NCI-H1417 (cell line): ENCODE data around the gene SSBP3.
"Not testable (repeated sequence)": the region's sequence is repeated elsewhere in the genome, so short reads cannot be mapped to it uniquely, and the experiment has no call there.

ENCODE experiments used
- DNase-seq, 3 experiments: peaks; one replicate each; lab custom pipeline; 2025; lab: John Stamatoyannopoulos, UW

Gene SSBP3

GRCh38 chr1:54221113-54221834 lies 184.9 kb downstream of the SSBP3 start:
- no peak for DNase-seq

GRCh38 chr1:54220004-54220811 lies 186.0 kb downstream of the SSBP3 start:
- DNase-seq: no peak

- no peak for DNase-seq
Measured at GRCh38 chr1:54219688-54220003, 186.5 kb downstream of the SSBP3 start.

GRCh38 chr1:54218883-54219687 lies 187.1 kb downstream of the SSBP3 start:
- DNase-seq: no peak

GRCh38 chr1:54215523-54215922 lies 190.7 kb downstream of the SSBP3 start:
- DNase-seq: no peak

GRCh38 chr1:54212872-54213271 lies 193.3 kb downstream of the SSBP3 start:
- no peak for DNase-seq

GRCh38 chr1:54207896-54208295 lies 198.3 kb downstream of the SSBP3 start:
- DNase-seq: not testable (repeated sequence)

- no peak for DNase-seq
Measured at GRCh38 chr1:54207287-54207686, 198.9 kb downstream of the SSBP3 start.

- DNase-seq: no peak
Measured at GRCh38 chr1:54204199-54204598, 202.0 kb downstream of the SSBP3 start.

- no peak for DNase-seq
Measured at GRCh38 chr1:54200519-54200997, 205.6 kb downstream of the SSBP3 start.

- DNase-seq: peak; percentile 96 to 98 (median 98)
Measured at GRCh38 chr1:54199765-54200518, 206.3 kb downstream of the SSBP3 start, which contains the start of the genes CYB5RL and MRPL37. Gene CYB5RL, minus strand, starts transcription at chr1:54200030. Its CDS starts 4,414 bp downstream, at chr1:54195616. Gene MRPL37, plus strand, starts transcription at chr1:54200167. Its CDS starts 77 bp downstream, at chr1:54200244.

- peak in 1 of 3 experiments; percentile 50 for DNase-seq
Measured at GRCh38 chr1:54199151-54199764, 206.9 kb downstream of the SSBP3 start.

GRCh38 chr1:54193453-54193852 lies 212.7 kb downstream of the SSBP3 start:
- DNase-seq: no peak

GRCh38 chr1:54191525-54191924 lies 214.7 kb downstream of the SSBP3 start:
- no peak for DNase-seq

- DNase-seq: no peak
Measured at GRCh38 chr1:54190526-54190925, 215.7 kb downstream of the SSBP3 start.

GRCh38 chr1:54188291-54188690 lies 217.9 kb downstream of the SSBP3 start:
- DNase-seq: no peak

- DNase-seq: no peak
Measured at GRCh38 chr1:54186056-54186455, 220.1 kb downstream of the SSBP3 start.

- DNase-seq: no peak
Measured at GRCh38 chr1:54180701-54181360, 225.4 kb downstream of the SSBP3 start.

- DNase-seq: no peak
Measured at GRCh38 chr1:54178296-54179070, 227.7 kb downstream of the SSBP3 start.

GRCh38 chr1:54177726-54178125 lies 228.5 kb downstream of the SSBP3 start:
- no peak for DNase-seq
